GM23338 (cell line): ENCODE data around the gene ARG1. TPM values are rescaled to one million over a fixed set of nuclear protein-coding genes. Genes with fewer than 3 reads are reported as not detected.

ENCODE experiments used
- ATAC-seq: fragments of 200-7000 bp; cut with Tn5 transposase; 3 replicates; pipeline ENCODE4 v1.9.1; 2020
- DNase-seq: peaks from one replicate; pipeline ENCODE4 v3.0.0-alpha.2; 2015; ENCODE audit warnings: low spot score
- H2AFZ ChIP-seq: fragments of 200-600 bp; sonication (generic); 2 replicates; pipeline ENCODE4 v1.8.0; 2016; ENCODE audit warnings: antibody characterized with exemption, mild to moderate bottlenecking, moderate library complexity
- H3F3A ChIP-seq: fragments of 200-600 bp; sonication (generic); replicated peaks from 2 replicates; pipeline ENCODE4 v1.8.0; 2017; ENCODE audit warnings: antibody characterized with exemption, mixed run types, low read depth
- H3K27ac ChIP-seq: fragments of 200-600 bp; sonication (generic); 2 replicates; pipeline ENCODE4 v1.6.1; 2016; ENCODE audit warnings: low read depth
- H3K27me3 ChIP-seq: fragments of 200-600 bp; sonication (generic); 2 replicates; pipeline ENCODE4 v1.8.0; 2016; ENCODE audit warnings: mild to moderate bottlenecking, mixed run types, moderate library complexity; ENCODE audit not compliant: insufficient read depth
- H3K36me3 ChIP-seq: fragments of 200-600 bp; sonication (generic); 2 replicates; pipeline ENCODE4 v1.8.0; 2016; ENCODE audit warnings: mild to moderate bottlenecking; ENCODE audit not compliant: insufficient read depth
- H3K4me1 ChIP-seq: fragments of 200-600 bp; sonication (generic); 2 replicates; pipeline ENCODE4 v1.8.0; 2016; ENCODE audit warnings: mild to moderate bottlenecking, moderate library complexity; ENCODE audit not compliant: insufficient read depth
- H3K4me2 ChIP-seq: fragments of 200-600 bp; sonication (generic); 2 replicates; pipeline ENCODE4 v1.7.1; 2017; ENCODE audit warnings: mixed run types
- H3K4me3 ChIP-seq: fragments of 200-600 bp; sonication (generic); 2 replicates; pipeline ENCODE4 v1.6.1; 2016; ENCODE audit warnings: mixed run types
- H3K79me2 ChIP-seq: fragments of 200-600 bp; sonication (generic); replicated peaks from 2 replicates; pipeline ENCODE4 v1.8.0; 2017; ENCODE audit warnings: mild to moderate bottlenecking; ENCODE audit not compliant: insufficient read depth
- H3K9me2 ChIP-seq: fragments of 200-600 bp; sonication (generic); 2 replicates; pipeline ENCODE4 v1.8.0; 2017; ENCODE audit not compliant: insufficient read depth
- H4K20me1 ChIP-seq: fragments of 200-600 bp; sonication (generic); replicated peaks from 2 replicates; pipeline ENCODE4 v1.8.0; 2017; ENCODE audit warnings: mild to moderate bottlenecking; ENCODE audit not compliant: insufficient read depth
- H3K27ac Mint-ChIP-seq: 2 replicates; pipeline ENCODE4 v1.8.0; 2020; ENCODE audit warnings: inconsistent platforms, mild to moderate bottlenecking, moderate library complexity, mixed read lengths
- H3K27me3 Mint-ChIP-seq: 3 replicates; pipeline ENCODE4 v1.8.0; 2022; ENCODE audit warnings: low read depth, mild to moderate bottlenecking, moderate library complexity, mixed read lengths, inconsistent platforms; ENCODE audit not compliant: insufficient read depth, poor library complexity
- H3K36me3 Mint-ChIP-seq: 3 replicates; pipeline ENCODE4 v1.8.0; 2021; ENCODE audit warnings: low read depth, mild to moderate bottlenecking, inconsistent platforms, moderate library complexity, mixed read lengths
- H3K4me1 Mint-ChIP-seq: 3 replicates; pipeline ENCODE4 v1.8.0; 2020; ENCODE audit warnings: mild to moderate bottlenecking, inconsistent platforms, mixed read lengths
- H3K4me3 Mint-ChIP-seq: 3 replicates; pipeline ENCODE4 v1.8.0; 2021; ENCODE audit warnings: moderate library complexity, mild to moderate bottlenecking, inconsistent platforms, mixed read lengths
- H3K9me3 Mint-ChIP-seq: 3 replicates; pipeline ENCODE4 v1.8.0; 2020; ENCODE audit warnings: moderate library complexity, mild to moderate bottlenecking, inconsistent platforms, mixed read lengths
- CREB1 ChIP-seq: fragments of 250-450 bp; sonication (Bioruptor Pico); IDR thresholded peaks from 2 replicates; pipeline ENCODE4 v1.5.0; 2020; ENCODE audit warnings: low read depth, mild to moderate bottlenecking, moderate library complexity
- REST ChIP-seq: IDR thresholded peaks from one replicate; pipeline ENCODE4 v1.6.1; 2018; ENCODE audit warnings: antibody characterized with exemption; ENCODE audit not compliant: unreplicated experiment
- STAT1 ChIP-seq: IDR thresholded peaks from one replicate; pipeline ENCODE4 v1.6.1; 2016; ENCODE audit warnings: antibody characterized with exemption; ENCODE audit not compliant: unreplicated experiment
- ZNF114 ChIP-seq: fragments of 250-450 bp; sonication (Bioruptor Pico); IDR thresholded peaks from 2 replicates; pipeline ENCODE4 v1.5.0; 2020; ENCODE audit warnings: mild to moderate bottlenecking, moderate library complexity
- ZNF331 ChIP-seq: fragments of 250-450 bp; sonication (Bioruptor Pico); IDR thresholded peaks from 2 replicates; pipeline ENCODE4 v1.5.0; 2020; ENCODE audit warnings: low read depth, mild to moderate bottlenecking, moderate library complexity
- polyA plus RNA-seq: library from polyadenylated mRNA; unstranded; fragments of >200 nt; fragmentation: Nextera tagmentation; extraction: Ambion mirVana; gene quantifications from 2 replicates; pipeline ENCODE4 v1.2.1, GENCODE V29; 2016
- total RNA-seq: library from RNA; depleted of rRNA; stranded (reverse); fragments of >200 nt; shearing (Covaris generic); gene quantifications from 2 replicates; pipeline ENCODE4 v1.2.3, GENCODE V29; 2014
- TF ChIP-seq, protein P1 (sequence below), 2 experiments: fragments of 200-600 bp in 1 of 2; sonication (generic) in 1 of 2; conservative IDR thresholded peaks; 2 replicates each; pipeline versions ENCODE4 v1.5.1 to v1.6.1; 2016 to 2017; ENCODE audit warnings: antibody characterized with exemption in 2 of 2, low read depth in 2 of 2, mild to moderate bottlenecking in 2 of 2, moderate library complexity in 1 of 2
- TF ChIP-seq, protein P2 (sequence below): IDR thresholded peaks from 2 replicates; pipeline ENCODE4 v1.6.1; 2016; ENCODE audit warnings: antibody characterized with exemption
- TF ChIP-seq, protein P3 (sequence below): fragments of 250-450 bp; sonication (Bioruptor Pico); IDR thresholded peaks from 2 replicates; pipeline ENCODE4 v1.5.0; 2020; ENCODE audit warnings: mild to moderate bottlenecking, moderate library complexity

ARG1 gene
- total and polyA plus RNA-seq, 2 experiments from 2014 or later = 0.18 TPM; not detected in 1

DNA sequence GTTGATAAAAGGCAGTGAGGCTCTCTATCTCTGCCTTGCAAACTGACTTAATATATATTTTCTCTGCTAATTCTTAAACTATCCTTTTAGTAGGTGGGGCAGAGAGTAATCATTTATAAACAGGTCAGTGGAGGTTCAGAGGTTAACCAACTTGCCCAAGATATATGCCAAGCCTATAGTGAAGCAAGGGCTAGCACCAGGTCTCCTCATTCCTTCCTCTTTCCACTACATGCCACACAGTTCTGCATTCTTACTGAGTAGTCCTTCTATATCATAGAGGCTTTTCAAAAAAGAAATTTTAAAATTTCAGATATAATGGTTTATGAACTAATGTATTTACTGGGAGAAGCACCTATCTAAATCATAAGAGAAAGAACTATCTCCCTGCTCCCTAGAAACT is 8.5 kb downstream of the ARG1 start:
- H3K27me3 ChIP-seq = no peaks in the 10 kb centered on the region
- DNase-seq = no peak
- H4K20me1 ChIP-seq = no peaks in the 10 kb centered on the region
- peaks cover 7% of the 10 kb centered on the region for H3K4me1 Mint-ChIP-seq
- no peak overlapping the region for H3K4me3 Mint-ChIP-seq
- H3F3A ChIP-seq = no peaks in the 10 kb centered on the region
- TF ChIP-seq, protein P1, sequence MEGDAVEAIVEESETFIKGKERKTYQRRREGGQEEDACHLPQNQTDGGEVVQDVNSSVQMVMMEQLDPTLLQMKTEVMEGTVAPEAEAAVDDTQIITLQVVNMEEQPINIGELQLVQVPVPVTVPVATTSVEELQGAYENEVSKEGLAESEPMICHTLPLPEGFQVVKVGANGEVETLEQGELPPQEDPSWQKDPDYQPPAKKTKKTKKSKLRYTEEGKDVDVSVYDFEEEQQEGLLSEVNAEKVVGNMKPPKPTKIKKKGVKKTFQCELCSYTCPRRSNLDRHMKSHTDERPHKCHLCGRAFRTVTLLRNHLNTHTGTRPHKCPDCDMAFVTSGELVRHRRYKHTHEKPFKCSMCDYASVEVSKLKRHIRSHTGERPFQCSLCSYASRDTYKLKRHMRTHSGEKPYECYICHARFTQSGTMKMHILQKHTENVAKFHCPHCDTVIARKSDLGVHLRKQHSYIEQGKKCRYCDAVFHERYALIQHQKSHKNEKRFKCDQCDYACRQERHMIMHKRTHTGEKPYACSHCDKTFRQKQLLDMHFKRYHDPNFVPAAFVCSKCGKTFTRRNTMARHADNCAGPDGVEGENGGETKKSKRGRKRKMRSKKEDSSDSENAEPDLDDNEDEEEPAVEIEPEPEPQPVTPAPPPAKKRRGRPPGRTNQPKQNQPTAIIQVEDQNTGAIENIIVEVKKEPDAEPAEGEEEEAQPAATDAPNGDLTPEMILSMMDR (conservative IDR thresholded peaks at IDR 0.05; ENCODE audit: low read depth in 2 of 2) = no peak
- TF ChIP-seq ZNF331 (CRISPR knock-in tag) (no peak), ZNF114 (no peak), REST (no peak), STAT1 (no peak), CREB1 (CRISPR knock-in tag) (no peak)
- TF ChIP-seq, protein P2, sequence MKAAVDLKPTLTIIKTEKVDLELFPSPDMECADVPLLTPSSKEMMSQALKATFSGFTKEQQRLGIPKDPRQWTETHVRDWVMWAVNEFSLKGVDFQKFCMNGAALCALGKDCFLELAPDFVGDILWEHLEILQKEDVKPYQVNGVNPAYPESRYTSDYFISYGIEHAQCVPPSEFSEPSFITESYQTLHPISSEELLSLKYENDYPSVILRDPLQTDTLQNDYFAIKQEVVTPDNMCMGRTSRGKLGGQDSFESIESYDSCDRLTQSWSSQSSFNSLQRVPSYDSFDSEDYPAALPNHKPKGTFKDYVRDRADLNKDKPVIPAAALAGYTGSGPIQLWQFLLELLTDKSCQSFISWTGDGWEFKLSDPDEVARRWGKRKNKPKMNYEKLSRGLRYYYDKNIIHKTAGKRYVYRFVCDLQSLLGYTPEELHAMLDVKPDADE = no peak
- TF ChIP-seq, protein P3, sequence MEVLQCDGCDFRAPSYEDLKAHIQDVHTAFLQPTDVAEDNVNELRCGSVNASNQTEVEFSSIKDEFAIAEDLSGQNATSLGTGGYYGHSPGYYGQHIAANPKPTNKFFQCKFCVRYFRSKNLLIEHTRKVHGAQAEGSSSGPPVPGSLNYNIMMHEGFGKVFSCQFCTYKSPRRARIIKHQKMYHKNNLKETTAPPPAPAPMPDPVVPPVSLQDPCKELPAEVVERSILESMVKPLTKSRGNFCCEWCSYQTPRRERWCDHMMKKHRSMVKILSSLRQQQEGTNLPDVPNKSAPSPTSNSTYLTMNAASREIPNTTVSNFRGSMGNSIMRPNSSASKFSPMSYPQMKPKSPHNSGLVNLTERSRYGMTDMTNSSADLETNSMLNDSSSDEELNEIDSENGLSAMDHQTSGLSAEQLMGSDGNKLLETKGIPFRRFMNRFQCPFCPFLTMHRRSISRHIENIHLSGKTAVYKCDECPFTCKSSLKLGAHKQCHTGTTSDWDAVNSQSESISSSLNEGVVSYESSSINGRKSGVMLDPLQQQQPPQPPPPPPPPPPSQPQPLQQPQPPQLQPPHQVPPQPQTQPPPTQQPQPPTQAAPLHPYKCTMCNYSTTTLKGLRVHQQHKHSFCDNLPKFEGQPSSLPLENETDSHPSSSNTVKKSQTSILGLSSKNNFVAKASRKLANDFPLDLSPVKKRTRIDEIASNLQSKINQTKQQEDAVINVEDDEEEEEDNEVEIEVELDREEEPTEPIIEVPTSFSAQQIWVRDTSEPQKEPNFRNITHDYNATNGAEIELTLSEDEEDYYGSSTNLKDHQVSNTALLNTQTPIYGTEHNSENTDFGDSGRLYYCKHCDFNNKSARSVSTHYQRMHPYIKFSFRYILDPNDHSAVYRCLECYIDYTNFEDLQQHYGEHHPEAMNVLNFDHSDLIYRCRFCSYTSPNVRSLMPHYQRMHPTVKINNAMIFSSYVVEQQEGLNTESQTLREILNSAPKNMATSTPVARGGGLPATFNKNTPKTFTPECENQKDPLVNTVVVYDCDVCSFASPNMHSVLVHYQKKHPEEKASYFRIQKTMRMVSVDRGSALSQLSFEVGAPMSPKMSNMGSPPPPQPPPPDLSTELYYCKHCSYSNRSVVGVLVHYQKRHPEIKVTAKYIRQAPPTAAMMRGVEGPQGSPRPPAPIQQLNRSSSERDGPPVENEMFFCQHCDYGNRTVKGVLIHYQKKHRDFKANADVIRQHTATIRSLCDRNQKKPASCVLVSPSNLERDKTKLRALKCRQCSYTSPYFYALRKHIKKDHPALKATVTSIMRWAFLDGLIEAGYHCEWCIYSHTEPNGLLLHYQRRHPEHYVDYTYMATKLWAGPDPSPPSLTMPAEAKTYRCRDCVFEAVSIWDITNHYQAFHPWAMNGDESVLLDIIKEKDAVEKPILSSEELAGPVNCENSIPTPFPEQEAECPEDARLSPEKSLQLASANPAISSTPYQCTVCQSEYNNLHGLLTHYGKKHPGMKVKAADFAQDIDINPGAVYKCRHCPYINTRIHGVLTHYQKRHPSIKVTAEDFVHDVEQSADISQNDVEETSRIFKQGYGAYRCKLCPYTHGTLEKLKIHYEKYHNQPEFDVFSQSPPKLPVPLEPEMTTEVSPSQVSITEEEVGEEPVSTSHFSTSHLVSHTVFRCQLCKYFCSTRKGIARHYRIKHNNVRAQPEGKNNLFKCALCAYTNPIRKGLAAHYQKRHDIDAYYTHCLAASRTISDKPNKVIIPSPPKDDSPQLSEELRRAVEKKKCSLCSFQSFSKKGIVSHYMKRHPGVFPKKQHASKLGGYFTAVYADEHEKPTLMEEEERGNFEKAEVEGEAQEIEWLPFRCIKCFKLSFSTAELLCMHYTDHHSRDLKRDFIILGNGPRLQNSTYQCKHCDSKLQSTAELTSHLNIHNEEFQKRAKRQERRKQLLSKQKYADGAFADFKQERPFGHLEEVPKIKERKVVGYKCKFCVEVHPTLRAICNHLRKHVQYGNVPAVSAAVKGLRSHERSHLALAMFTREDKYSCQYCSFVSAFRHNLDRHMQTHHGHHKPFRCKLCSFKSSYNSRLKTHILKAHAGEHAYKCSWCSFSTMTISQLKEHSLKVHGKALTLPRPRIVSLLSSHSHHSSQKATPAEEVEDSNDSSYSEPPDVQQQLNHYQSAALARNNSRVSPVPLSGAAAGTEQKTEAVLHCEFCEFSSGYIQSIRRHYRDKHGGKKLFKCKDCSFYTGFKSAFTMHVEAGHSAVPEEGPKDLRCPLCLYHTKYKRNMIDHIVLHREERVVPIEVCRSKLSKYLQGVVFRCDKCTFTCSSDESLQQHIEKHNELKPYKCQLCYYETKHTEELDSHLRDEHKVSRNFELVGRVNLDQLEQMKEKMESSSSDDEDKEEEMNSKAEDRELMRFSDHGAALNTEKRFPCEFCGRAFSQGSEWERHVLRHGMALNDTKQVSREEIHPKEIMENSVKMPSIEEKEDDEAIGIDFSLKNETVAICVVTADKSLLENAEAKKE (CRISPR knock-in tag) = no peak
- no peaks in the 10 kb centered on the region for H3K9me2 ChIP-seq
- no peaks in the 10 kb centered on the region for H3K27me3 Mint-ChIP-seq
- no peak overlapping the region for H3K4me3 ChIP-seq
- H3K9me3 Mint-ChIP-seq = no peaks in the 10 kb centered on the region
- H3K4me1 ChIP-seq = peaks cover 9% of the 10 kb centered on the region
- no peak overlapping the region for H2AFZ ChIP-seq
- no peak overlapping the region for H3K27ac Mint-ChIP-seq
- ATAC-seq = no peak
- no peak overlapping the region for H3K27ac ChIP-seq
- peaks cover 5% of the 10 kb centered on the region; the same call in 2 of the 3 replicates for H3K36me3 Mint-ChIP-seq
- H3K36me3 ChIP-seq = no peaks in the 10 kb centered on the region
- H3K79me2 ChIP-seq = no peaks in the 10 kb centered on the region
- no peak overlapping the region for H3K4me2 ChIP-seq
